ENCODE results near the gene LDLRAD3. TPM values are rescaled to one million over a fixed set of nuclear protein-coding genes. Genes with fewer than 3 reads are reported as not detected.

LDLRAD3 gene
- total and polyA plus RNA-seq, 4 donors = 2.2 to 14.3 (median 9.9) TPM

DNA sequence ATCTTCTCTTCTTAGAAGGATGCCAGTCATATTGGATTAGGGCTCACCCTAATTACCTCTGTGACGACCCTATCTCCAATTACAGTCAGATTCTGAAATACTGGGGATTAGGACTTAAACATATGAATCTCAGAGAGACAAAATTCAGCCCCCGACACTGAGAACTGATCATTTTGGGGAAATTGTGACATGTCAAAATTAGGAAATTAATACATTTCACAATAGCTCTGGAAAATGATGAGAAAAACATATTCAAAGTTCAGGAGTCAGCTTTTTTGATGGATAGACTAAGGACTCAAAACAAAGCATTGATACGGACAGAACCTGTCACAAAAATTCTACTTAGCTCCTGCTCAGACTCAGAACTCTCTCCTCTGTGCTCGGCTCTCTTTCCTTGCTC is 304.6 kb downstream of the LDLRAD3 start:
- Histone ChIP-seq H3K4me1 (ENCODE audit: control insufficient read depth in 5 of 5, insufficient read depth in 5 of 5, low read length in 5 of 5) (peaks cover 0 to 8% (median 0%) of the 10 kb centered on the region in 5 donors), H3K27ac (ENCODE audit: low read depth in 1 of 2, low read length in 1 of 2) (no peak overlapping the region), H3K4me3 (no peak overlapping the region), H3K36me3 (ENCODE audit: control insufficient read depth in 4 of 4, insufficient read depth in 4 of 4, low read length in 4 of 4) (no peaks in the 10 kb centered on the region), H3K27me3 (ENCODE audit: control insufficient read depth in 3 of 3, insufficient read depth in 3 of 3, low read length in 2 of 3) (no peaks in the 10 kb centered on the region), H3K9ac (ENCODE audit: insufficient read depth in 1 of 2, low read length in 2 of 2) (no peak overlapping the region), H3K9me3 (ENCODE audit: control insufficient read depth in 4 of 4, insufficient read depth in 3 of 4, low read length in 3 of 4) (peaks cover 0 to 10% (median 2%) of the 10 kb centered on the region in 4 donors)
- DNase-seq = no peak
- ATAC-seq (ENCODE audit: insufficient read depth, low FRiP score) = no peak
- TF ChIP-seq, protein P1, sequence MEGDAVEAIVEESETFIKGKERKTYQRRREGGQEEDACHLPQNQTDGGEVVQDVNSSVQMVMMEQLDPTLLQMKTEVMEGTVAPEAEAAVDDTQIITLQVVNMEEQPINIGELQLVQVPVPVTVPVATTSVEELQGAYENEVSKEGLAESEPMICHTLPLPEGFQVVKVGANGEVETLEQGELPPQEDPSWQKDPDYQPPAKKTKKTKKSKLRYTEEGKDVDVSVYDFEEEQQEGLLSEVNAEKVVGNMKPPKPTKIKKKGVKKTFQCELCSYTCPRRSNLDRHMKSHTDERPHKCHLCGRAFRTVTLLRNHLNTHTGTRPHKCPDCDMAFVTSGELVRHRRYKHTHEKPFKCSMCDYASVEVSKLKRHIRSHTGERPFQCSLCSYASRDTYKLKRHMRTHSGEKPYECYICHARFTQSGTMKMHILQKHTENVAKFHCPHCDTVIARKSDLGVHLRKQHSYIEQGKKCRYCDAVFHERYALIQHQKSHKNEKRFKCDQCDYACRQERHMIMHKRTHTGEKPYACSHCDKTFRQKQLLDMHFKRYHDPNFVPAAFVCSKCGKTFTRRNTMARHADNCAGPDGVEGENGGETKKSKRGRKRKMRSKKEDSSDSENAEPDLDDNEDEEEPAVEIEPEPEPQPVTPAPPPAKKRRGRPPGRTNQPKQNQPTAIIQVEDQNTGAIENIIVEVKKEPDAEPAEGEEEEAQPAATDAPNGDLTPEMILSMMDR (IDR thresholded peaks at IDR 0.05; ENCODE audit: control extremely low read depth, extremely low read depth) = no peak
- WGBS, 2 donors = 54 to 66% methylated on average over 4 of the region's 4 CpGs

DNA sequence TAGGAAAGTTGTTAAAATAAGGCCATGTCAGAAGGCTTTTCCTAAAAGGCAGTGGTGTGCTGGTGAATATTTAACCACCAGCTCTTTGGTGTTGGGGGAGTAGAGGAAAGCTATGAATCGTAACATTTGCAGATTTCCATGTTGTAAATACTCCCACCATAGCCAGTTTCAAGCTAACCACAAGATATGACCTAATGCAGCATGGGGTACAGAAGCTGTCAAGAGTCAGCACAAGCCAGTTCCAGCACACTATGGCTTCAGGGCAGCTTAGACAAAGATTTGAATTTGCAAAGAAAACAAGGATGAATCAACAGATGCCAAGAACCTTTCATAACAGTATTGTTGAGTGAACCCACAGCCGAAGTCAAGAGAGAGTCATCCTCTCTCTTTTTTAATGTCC is 305.4 kb downstream of the LDLRAD3 start:
- Histone ChIP-seq H3K4me3 (no peak overlapping the region), H3K4me1 (ENCODE audit: control insufficient read depth in 5 of 5, insufficient read depth in 5 of 5, low read length in 5 of 5) (peaks cover 0 to 10% (median 0%) of the 10 kb centered on the region in 5 donors), H3K27me3 (ENCODE audit: control insufficient read depth in 3 of 3, insufficient read depth in 3 of 3, low read length in 2 of 3) (no peaks in the 10 kb centered on the region), H3K27ac (ENCODE audit: low read depth in 1 of 2, low read length in 1 of 2) (no peak overlapping the region), H3K9me3 (ENCODE audit: control insufficient read depth in 4 of 4, insufficient read depth in 3 of 4, low read length in 3 of 4) (peaks cover 0 to 10% (median 2%) of the 10 kb centered on the region in 4 donors), H3K36me3 (ENCODE audit: control insufficient read depth in 4 of 4, insufficient read depth in 4 of 4, low read length in 4 of 4) (no peaks in the 10 kb centered on the region), H3K9ac (ENCODE audit: insufficient read depth in 1 of 2, low read length in 2 of 2) (no peak overlapping the region)
- WGBS, 2 donors = 56 to 65% methylated on average over 2 of the region's 2 CpGs
- ATAC-seq (ENCODE audit: insufficient read depth, low FRiP score) (no peak), DNase-seq (no peak)
- TF ChIP-seq, protein P1 (IDR thresholded peaks at IDR 0.05; ENCODE audit: control extremely low read depth, extremely low read depth) = no peak

GRCh38 chr11:36251823-36252222 is 308.0 kb downstream of the LDLRAD3 start:
- Histone ChIP-seq H3K27me3 (ENCODE audit: control insufficient read depth in 3 of 3, insufficient read depth in 3 of 3, low read length in 2 of 3) (no peaks in the 10 kb centered on the region), H3K36me3 (ENCODE audit: control insufficient read depth in 4 of 4, insufficient read depth in 4 of 4, low read length in 4 of 4) (peaks cover 0 to 2% (median 0%) of the 10 kb centered on the region in 4 donors), H3K27ac (ENCODE audit: low read depth in 1 of 2, low read length in 1 of 2) (no peak overlapping the region), H3K9ac (ENCODE audit: insufficient read depth in 1 of 2, low read length in 2 of 2) (no peak overlapping the region), H3K9me3 (ENCODE audit: control insufficient read depth in 4 of 4, insufficient read depth in 3 of 4, low read length in 3 of 4) (peaks cover 0 to 10% (median 4%) of the 10 kb centered on the region in 4 donors), H3K4me1 (ENCODE audit: control insufficient read depth in 5 of 5, insufficient read depth in 5 of 5, low read length in 5 of 5) (peaks cover 0 to 10% (median 0%) of the 10 kb centered on the region in 5 donors), H3K4me3 (no peak overlapping the region)
- TF ChIP-seq, protein P1 (IDR thresholded peaks at IDR 0.05; ENCODE audit: control extremely low read depth, extremely low read depth) = no peak
- WGBS, 2 donors = 75 to 85% methylated on average over 2 of the region's 2 CpGs
- ATAC-seq (ENCODE audit: insufficient read depth, low FRiP score) (no peak), DNase-seq (no peak)

DNA sequence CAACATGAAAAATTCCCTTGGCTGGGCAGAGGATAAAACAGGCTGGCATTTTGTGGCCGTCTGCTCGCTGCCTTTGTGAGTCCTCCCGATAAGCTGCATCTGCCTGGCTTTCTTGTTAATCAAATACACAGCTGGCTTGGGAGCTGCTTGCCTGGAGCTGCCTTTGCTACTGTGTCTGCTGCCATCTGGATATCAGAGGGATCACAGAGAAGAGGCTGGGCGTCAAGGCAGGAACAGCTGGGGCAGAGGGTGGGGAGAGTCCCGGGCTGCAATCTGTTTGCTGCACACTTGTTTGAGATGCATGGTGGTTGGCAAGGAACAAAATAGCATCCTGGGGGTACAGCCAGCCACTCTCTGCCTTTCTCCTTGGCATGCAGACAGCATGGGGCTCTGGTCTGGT is 309.4 kb downstream of the LDLRAD3 start:
- Histone ChIP-seq H3K9ac (ENCODE audit: insufficient read depth in 1 of 2, low read length in 2 of 2) (peak overlapping the region in 1 of 2 donors; percentile 27), H3K36me3 (ENCODE audit: control insufficient read depth in 4 of 4, insufficient read depth in 4 of 4, low read length in 4 of 4) (peaks cover 0 to 2% (median 0%) of the 10 kb centered on the region in 4 donors), H3K9me3 (ENCODE audit: control insufficient read depth in 4 of 4, insufficient read depth in 3 of 4, low read length in 3 of 4) (peaks cover 0 to 10% (median 4%) of the 10 kb centered on the region in 4 donors), H3K27me3 (ENCODE audit: control insufficient read depth in 3 of 3, insufficient read depth in 3 of 3, low read length in 2 of 3) (no peaks in the 10 kb centered on the region), H3K4me1 (ENCODE audit: control insufficient read depth in 5 of 5, insufficient read depth in 5 of 5, low read length in 5 of 5) (peaks cover 0 to 10% (median 0%) of the 10 kb centered on the region in 5 donors), H3K27ac (ENCODE audit: low read depth in 1 of 2, low read length in 1 of 2) (no peak overlapping the region), H3K4me3 (no peak overlapping the region)
- ATAC-seq (ENCODE audit: insufficient read depth, low FRiP score) = no peak
- WGBS, 2 donors = 56 to 68% methylated on average over 5 of the region's 5 CpGs
- TF ChIP-seq, protein P1 (IDR thresholded peaks at IDR 0.05; ENCODE audit: control extremely low read depth, extremely low read depth) = no peak
- DNase-seq = peak; percentile 72 to 77 (median 74)

Data from lung (tissue), 12 donors.